NCI-H187 treated with DMSO at 0.1 percent for 48 hours (cell line): ENCODE results near the gene TRIM49D2.
"Not testable (repeated sequence)": the region's sequence is repeated elsewhere in the genome, so short reads cannot be mapped to it uniquely, and the experiment has no call there.

Experiments
- DNase-seq: peaks from one replicate; lab custom pipeline; 2025; lab: John Stamatoyannopoulos, UW

Gene TRIM49D2

GRCh38 chr11:89923764-89924163 lies at the start of gene TRIM49D2:
Gene TRIM49D2 (plus strand): TSS chr11:89924064. CDS start chr11:89926762, 2,698 bp downstream.
- DNase-seq, result not testable (repeated sequence)

- not testable (repeated sequence) for DNase-seq
Observed at GRCh38 chr11:89877511-89877910, 46.4 kb upstream of the TRIM49D2 start.

GRCh38 chr11:89893245-89893644 lies 30.6 kb upstream of the TRIM49D2 start:
- not testable (repeated sequence) for DNase-seq

GRCh38 chr11:89900809-89901208 lies 23.1 kb upstream of the TRIM49D2 start:
- not testable (repeated sequence) for DNase-seq

GRCh38 chr11:89922195-89922660 lies 1.6 kb upstream of the TRIM49D2 start, which contains the start of gene TRIM49D1:
Gene TRIM49D1 (minus strand): TSS chr11:89922245. CDS start chr11:89917710, 4,535 bp downstream.
- no peak for DNase-seq

GRCh38 chr11:89960833-89961232 lies 37.0 kb downstream of the TRIM49D2 start:
- not testable (repeated sequence) for DNase-seq

- DNase-seq, result not testable (repeated sequence)
Observed at GRCh38 chr11:89965737-89966136, 41.9 kb downstream of the TRIM49D2 start, which contains the start of gene TRIM64. Gene TRIM64 (plus strand): TSS chr11:89966037. CDS start chr11:89968504, 2,467 bp downstream.
